Measurements from ENCODE around the gene CDKAL1. TPM values are rescaled to one million over a fixed set of nuclear protein-coding genes. Genes with fewer than 3 reads are reported as not detected.

CDKAL1 gene
- total and polyA plus RNA-seq, 9 of the 15 experiments (the other 6 are each of a cell fraction or from before 2014, with no cell fraction given): 11.2 to 36.3 (median 20.1) TPM

- TF ChIP-seq, protein P1, sequence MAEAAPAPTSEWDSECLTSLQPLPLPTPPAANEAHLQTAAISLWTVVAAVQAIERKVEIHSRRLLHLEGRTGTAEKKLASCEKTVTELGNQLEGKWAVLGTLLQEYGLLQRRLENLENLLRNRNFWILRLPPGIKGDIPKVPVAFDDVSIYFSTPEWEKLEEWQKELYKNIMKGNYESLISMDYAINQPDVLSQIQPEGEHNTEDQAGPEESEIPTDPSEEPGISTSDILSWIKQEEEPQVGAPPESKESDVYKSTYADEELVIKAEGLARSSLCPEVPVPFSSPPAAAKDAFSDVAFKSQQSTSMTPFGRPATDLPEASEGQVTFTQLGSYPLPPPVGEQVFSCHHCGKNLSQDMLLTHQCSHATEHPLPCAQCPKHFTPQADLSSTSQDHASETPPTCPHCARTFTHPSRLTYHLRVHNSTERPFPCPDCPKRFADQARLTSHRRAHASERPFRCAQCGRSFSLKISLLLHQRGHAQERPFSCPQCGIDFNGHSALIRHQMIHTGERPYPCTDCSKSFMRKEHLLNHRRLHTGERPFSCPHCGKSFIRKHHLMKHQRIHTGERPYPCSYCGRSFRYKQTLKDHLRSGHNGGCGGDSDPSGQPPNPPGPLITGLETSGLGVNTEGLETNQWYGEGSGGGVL (CRISPR knock-in tag; IDR thresholded peaks at IDR 0.05): no peak
- TF ChIP-seq ZNF316 (IDR thresholded peaks at IDR 0.05): peak; percentile 70
- no peak for TF ChIP-seq TBP (optimal IDR thresholded peaks at IDR 0.05; ENCODE audit: low read depth, low read length)
- no peak for TF ChIP-seq SIX5 (IDR thresholded peaks at IDR 0.05; ENCODE audit: borderline replicate concordance in 1 of 2, insufficient read depth in 1 of 2, low read depth in 1 of 2, low read length in 2 of 2)
- no peak for TF ChIP-seq ATF4 (CRISPR knock-in tag; IDR thresholded peaks at IDR 0.05)
- TF ChIP-seq CC2D1A (IDR thresholded peaks at IDR 0.05): no peak
- no peak for TF ChIP-seq ZNF696 (CRISPR knock-in tag; conservative IDR thresholded peaks at IDR 0.05)
- no peak for TF ChIP-seq ZBTB34 (CRISPR knock-in tag; IDR thresholded peaks at IDR 0.05)
- TF ChIP-seq GTF2F1 (IDR thresholded peaks at IDR 0.05; ENCODE audit: low read depth, low read length): no peak
- 0 out of 2 replicates have a peak, but pooled peaks have one; percentile 22 for TF ChIP-seq MAFG (tag; conservative IDR thresholded peaks at IDR 0.05)
- peak; percentile 42; the same call in 1 of the 2 replicates for TF ChIP-seq C11orf30 (IDR thresholded peaks at IDR 0.05; ENCODE audit: low read depth)
- no peak for TF ChIP-seq PRMT5 (CRISPR knock-in tag; IDR thresholded peaks at IDR 0.05)
These were observed 280.2 kb downstream of the CDKAL1 start (continued) for GRCh38 chr6:20814494-20814893.

Data from K562 (cell line).